ENCODE measurements around the gene DUSP23. TPM values are rescaled to one million over a fixed set of nuclear protein-coding genes. Genes with fewer than 3 reads are reported as not detected.

Gene DUSP23
- total RNA-seq, 1 experiment from 2014 or later: 35.8 TPM

DNA sequence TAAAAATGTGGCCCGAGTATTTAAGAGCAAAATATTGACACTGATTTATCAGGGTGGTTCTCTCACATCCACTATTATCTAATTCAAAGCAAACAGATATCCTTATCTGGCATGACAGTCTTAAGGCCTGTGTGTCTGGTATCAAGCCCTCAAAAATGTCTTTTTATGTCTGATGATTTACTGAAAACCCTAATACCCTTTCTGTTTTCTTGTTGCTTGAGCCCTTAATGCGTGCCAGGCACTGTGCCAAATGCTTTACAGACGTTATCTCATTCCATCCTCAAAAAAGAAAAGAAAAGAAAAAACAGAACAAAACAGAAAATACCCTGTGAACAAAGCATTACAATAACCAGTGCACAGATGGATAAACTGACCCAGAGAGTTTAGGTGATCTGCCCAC, 5.7 kb downstream of the DUSP23 start (continued):
- TF ChIP-seq RAD21 (IDR thresholded peaks at IDR 0.05; ENCODE audit: low read depth) (no peak), YY1 (IDR thresholded peaks at IDR 0.05; ENCODE audit: extremely low read depth, insufficient replicate concordance, low read depth, low read length) (no peak), ELF1 (IDR thresholded peaks at IDR 0.05; ENCODE audit: borderline replicate concordance, low read depth) (no peak), JUND (IDR thresholded peaks at IDR 0.05) (no peak), POLR2AphosphoS5 (IDR thresholded peaks at IDR 0.05; ENCODE audit: low read depth, low read length) (no peak)
- TF ChIP-seq, protein P1, sequence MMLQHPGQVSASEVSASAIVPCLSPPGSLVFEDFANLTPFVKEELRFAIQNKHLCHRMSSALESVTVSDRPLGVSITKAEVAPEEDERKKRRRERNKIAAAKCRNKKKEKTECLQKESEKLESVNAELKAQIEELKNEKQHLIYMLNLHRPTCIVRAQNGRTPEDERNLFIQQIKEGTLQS (IDR thresholded peaks at IDR 0.05): no peak
- TF ChIP-seq, protein P2, sequence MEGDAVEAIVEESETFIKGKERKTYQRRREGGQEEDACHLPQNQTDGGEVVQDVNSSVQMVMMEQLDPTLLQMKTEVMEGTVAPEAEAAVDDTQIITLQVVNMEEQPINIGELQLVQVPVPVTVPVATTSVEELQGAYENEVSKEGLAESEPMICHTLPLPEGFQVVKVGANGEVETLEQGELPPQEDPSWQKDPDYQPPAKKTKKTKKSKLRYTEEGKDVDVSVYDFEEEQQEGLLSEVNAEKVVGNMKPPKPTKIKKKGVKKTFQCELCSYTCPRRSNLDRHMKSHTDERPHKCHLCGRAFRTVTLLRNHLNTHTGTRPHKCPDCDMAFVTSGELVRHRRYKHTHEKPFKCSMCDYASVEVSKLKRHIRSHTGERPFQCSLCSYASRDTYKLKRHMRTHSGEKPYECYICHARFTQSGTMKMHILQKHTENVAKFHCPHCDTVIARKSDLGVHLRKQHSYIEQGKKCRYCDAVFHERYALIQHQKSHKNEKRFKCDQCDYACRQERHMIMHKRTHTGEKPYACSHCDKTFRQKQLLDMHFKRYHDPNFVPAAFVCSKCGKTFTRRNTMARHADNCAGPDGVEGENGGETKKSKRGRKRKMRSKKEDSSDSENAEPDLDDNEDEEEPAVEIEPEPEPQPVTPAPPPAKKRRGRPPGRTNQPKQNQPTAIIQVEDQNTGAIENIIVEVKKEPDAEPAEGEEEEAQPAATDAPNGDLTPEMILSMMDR (IDR thresholded peaks at IDR 0.05 in 2 of 3, conservative IDR thresholded peaks at IDR 0.05 in 1 of 3; ENCODE audit: borderline replicate concordance in 1 of 3, insufficient read depth in 1 of 3, low read depth in 2 of 3, low read length in 2 of 3): no peak

DNA sequence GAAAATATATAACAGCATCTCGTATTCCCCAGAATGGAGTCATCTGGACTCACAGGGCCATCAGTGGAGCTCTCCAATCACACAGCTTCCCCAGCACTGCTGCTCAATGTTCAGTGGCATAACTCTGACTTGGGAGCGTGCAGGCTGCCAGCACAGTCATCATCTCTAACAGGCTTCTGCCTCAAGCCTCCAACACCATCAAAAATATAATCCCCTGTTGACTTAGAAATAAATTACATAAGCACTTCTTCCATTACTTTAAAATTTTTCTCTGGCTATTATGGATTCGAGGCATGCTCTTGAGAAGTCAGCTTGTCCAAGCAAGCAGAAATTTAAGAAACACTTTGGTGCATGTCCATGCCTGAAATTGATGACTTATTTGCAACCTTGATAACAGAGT, 6.2 kb downstream of the DUSP23 start:
- H2AFZ ChIP-seq (ENCODE audit: low read depth, low read length, poor library complexity, severe bottlenecking): no peak overlapping the region
- H3K4me2 ChIP-seq (ENCODE audit: low read length): no peak overlapping the region
- BruUV-seq (replicated peaks): no TSS peak
- no peak overlapping the region for H3K4me3 ChIP-seq (replicated peaks in 1 of 2; ENCODE audit: low read depth in 1 of 2, low read length in 2 of 2)
- no peak overlapping the region for H3K27ac ChIP-seq (ENCODE audit: low read depth, low read length)
- POLR2A ChIA-PET: no interaction called here
- CTCF ChIA-PET: interaction anchor here (1.0 to 1.3 kb wide), 2 partner anchors 12 to 221 kb away, joined by 4 to 6 read pairs; no protein-coding TSS in a partner anchor
- no peaks in the 10 kb centered on the region for H3K79me2 ChIP-seq (ENCODE audit: insufficient read depth, low read length)
- H3K36me3 ChIP-seq (ENCODE audit: control insufficient read depth in 1 of 2, insufficient read depth in 2 of 2, low read length in 2 of 2): no peaks in the 10 kb centered on the region
- no peaks in the 10 kb centered on the region for H3K9me3 ChIP-seq (ENCODE audit: control insufficient read depth in 1 of 2, insufficient read depth in 1 of 2, low read depth in 1 of 2, low read length in 2 of 2)
- no peak for ATAC-seq
- RAD21 ChIA-PET (ENCODE audit: low non-redundant PET in 1 of 2, low total read pairs in 2 of 2, uncharacterized antibody in 2 of 2, unreplicated experiment in 2 of 2): no interaction called here
- H3K4me1 ChIP-seq (ENCODE audit: control insufficient read depth in 1 of 2, insufficient read depth in 2 of 2, low read length in 2 of 2): peaks cover 0 to under 1% of the 10 kb centered on the region in 2 experiments; a peak in 1 of 4 replicates
- TF ChIP-seq CEBPB (IDR thresholded peaks at IDR 0.05; ENCODE audit: low read depth) (no peak), EZH2phosphoT487 (IDR thresholded peaks at IDR 0.05; ENCODE audit: borderline replicate concordance) (no peak), POLR2AphosphoS5 (IDR thresholded peaks at IDR 0.05; ENCODE audit: low read depth, low read length) (no peak), JUND (IDR thresholded peaks at IDR 0.05) (no peak), ZFX (IDR thresholded peaks at IDR 0.05) (no peak), ELF1 (IDR thresholded peaks at IDR 0.05; ENCODE audit: borderline replicate concordance, low read depth) (no peak), YY1 (IDR thresholded peaks at IDR 0.05; ENCODE audit: extremely low read depth, insufficient replicate concordance, low read depth, low read length) (no peak)
- TF ChIP-seq, protein P3, sequence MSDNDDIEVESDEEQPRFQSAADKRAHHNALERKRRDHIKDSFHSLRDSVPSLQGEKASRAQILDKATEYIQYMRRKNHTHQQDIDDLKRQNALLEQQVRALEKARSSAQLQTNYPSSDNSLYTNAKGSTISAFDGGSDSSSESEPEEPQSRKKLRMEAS (IDR thresholded peaks at IDR 0.05): no peak
- TF ChIP-seq, protein P4, sequence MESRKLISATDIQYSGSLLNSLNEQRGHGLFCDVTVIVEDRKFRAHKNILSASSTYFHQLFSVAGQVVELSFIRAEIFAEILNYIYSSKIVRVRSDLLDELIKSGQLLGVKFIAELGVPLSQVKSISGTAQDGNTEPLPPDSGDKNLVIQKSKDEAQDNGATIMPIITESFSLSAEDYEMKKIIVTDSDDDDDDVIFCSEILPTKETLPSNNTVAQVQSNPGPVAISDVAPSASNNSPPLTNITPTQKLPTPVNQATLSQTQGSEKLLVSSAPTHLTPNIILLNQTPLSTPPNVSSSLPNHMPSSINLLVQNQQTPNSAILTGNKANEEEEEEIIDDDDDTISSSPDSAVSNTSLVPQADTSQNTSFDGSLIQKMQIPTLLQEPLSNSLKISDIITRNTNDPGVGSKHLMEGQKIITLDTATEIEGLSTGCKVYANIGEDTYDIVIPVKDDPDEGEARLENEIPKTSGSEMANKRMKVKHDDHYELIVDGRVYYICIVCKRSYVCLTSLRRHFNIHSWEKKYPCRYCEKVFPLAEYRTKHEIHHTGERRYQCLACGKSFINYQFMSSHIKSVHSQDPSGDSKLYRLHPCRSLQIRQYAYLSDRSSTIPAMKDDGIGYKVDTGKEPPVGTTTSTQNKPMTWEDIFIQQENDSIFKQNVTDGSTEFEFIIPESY (IDR thresholded peaks at IDR 0.05; ENCODE audit: extremely low read depth, insufficient replicate concordance, low read length): no peak
- TF ChIP-seq, protein P2 (IDR thresholded peaks at IDR 0.05 in 2 of 3, conservative IDR thresholded peaks at IDR 0.05 in 1 of 3; ENCODE audit: borderline replicate concordance in 1 of 3, insufficient read depth in 1 of 3, low read depth in 2 of 3, low read length in 2 of 3): no peak
- no peaks in the 10 kb centered on the region for H3K9me2 ChIP-seq (ENCODE audit: insufficient read depth)
- DNase-seq (ENCODE audit: low read depth, low spot score): no peak
- intact Hi-C loops (cut with micrococcal nuclease): no loop called here
- no peaks in the 10 kb centered on the region for H4K20me1 ChIP-seq (ENCODE audit: insufficient read depth)
- H3K9ac ChIP-seq (ENCODE audit: low read length): no peak overlapping the region
- no peaks in the 10 kb centered on the region for H3K27me3 ChIP-seq (ENCODE audit: insufficient read depth, low read length)
